ENCODE results near the gene RPS14. TPM values are rescaled to one million over a fixed set of nuclear protein-coding genes. Genes with fewer than 3 reads are reported as not detected.

Gene RPS14
- polyA plus RNA-seq, 1 donor from 2014 or later = 3,490 TPM

DNA sequence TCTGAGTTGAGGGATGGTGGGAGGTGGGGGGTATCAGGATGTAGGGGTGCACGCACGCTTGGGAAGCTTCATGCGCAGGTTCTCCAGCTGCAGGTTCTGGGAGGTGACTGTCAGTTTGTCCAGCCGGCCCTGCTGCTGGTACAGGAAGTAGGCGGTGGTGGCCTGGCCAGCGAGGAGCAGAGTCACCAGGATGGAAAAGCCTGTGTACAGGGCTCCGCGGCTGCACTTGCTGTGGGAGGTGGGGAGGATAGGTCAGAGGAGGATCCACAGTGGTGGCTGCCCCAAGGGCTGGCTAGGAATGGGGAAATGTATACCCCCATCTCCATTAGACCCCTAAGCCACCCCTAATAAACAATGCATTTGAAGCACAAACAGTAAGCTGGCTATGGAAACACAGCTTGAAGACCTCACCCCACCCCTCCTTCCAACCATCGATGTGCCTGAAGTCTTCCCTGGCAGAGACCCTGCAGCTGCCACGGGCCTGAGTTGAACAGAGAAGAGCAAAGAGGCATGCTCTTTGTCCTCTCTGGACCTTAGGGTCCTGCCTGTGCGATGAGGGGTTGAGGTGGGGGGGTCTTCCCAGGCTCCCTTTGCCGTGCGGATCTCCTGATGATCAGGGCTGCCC lies 42.3 kb downstream of the RPS14 start:
- Histone ChIP-seq H3K27ac (ENCODE audit: low read length) (no peak overlapping the region), H3K9me3 (ENCODE audit: low read length) (no peaks in the 10 kb centered on the region), H3K9me2 (ENCODE audit: insufficient read depth, low read length) (no peaks in the 10 kb centered on the region), H3K4me3 (ENCODE audit: low read length) (no peak overlapping the region), H3K36me3 (ENCODE audit: insufficient read depth, low read length) (no peaks in the 10 kb centered on the region), H3F3A (ENCODE audit: insufficient read depth, low read length, poor library complexity, severe bottlenecking) (no peaks in the 10 kb centered on the region), H3K4me2 (ENCODE audit: low read length) (no peak overlapping the region), H2AFZ (ENCODE audit: low read depth, low read length) (no peak overlapping the region), H4K20me1 (ENCODE audit: insufficient read depth) (no peaks in the 10 kb centered on the region), H3K9ac (ENCODE audit: low read length) (no peak overlapping the region), H3K27me3 (ENCODE audit: insufficient read depth, low read depth, low read length) (no peaks in the 10 kb centered on the region), H3K79me2 (replicated peaks; ENCODE audit: insufficient read depth, low read length) (no peaks in the 10 kb centered on the region)
- TF ChIP-seq SMC3 (conservative IDR thresholded peaks at IDR 0.05; ENCODE audit: poor library complexity) = no peak
- TF ChIP-seq, protein P1, sequence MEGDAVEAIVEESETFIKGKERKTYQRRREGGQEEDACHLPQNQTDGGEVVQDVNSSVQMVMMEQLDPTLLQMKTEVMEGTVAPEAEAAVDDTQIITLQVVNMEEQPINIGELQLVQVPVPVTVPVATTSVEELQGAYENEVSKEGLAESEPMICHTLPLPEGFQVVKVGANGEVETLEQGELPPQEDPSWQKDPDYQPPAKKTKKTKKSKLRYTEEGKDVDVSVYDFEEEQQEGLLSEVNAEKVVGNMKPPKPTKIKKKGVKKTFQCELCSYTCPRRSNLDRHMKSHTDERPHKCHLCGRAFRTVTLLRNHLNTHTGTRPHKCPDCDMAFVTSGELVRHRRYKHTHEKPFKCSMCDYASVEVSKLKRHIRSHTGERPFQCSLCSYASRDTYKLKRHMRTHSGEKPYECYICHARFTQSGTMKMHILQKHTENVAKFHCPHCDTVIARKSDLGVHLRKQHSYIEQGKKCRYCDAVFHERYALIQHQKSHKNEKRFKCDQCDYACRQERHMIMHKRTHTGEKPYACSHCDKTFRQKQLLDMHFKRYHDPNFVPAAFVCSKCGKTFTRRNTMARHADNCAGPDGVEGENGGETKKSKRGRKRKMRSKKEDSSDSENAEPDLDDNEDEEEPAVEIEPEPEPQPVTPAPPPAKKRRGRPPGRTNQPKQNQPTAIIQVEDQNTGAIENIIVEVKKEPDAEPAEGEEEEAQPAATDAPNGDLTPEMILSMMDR (IDR thresholded peaks at IDR 0.05; ENCODE audit: poor library complexity, severe bottlenecking) = no peak
- no peak for TF ChIP-seq EZH2 (IDR thresholded peaks at IDR 0.05; ENCODE audit: borderline replicate concordance, insufficient read depth, low read length, poor library complexity, severe bottlenecking)
- TF ChIP-seq EP300 (conservative IDR thresholded peaks at IDR 0.05; ENCODE audit: poor library complexity, severe bottlenecking) = no peak
- TF ChIP-seq RAD21 (conservative IDR thresholded peaks at IDR 0.05) = no peak

DNA sequence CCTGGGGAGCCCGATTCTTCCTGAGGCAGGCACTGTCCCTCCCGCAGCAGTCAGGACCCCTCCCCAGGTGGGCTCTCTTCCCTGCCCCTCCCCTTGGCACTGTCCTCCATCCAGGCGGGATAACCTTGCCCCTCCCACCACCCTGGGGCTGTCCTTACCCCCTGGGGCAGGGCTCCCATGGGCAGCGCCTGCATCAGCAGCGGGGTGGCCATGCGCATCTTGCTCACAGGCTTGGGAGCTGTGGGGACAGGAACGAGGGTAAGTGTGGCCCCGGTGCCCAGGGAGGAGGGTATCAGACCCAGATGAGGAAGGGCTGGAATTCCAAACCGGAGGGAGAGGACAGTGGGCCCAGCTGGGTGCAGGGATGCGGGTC lies 42.8 kb downstream of the RPS14 start:
- no peaks in the 10 kb centered on the region for H3K9me2 ChIP-seq (ENCODE audit: insufficient read depth, low read length)
- H3K9ac ChIP-seq (ENCODE audit: low read length) = no peak overlapping the region
- H3K9me3 ChIP-seq (ENCODE audit: low read length) = no peaks in the 10 kb centered on the region

More for the DNA sequence above, 42.8 kb downstream of the RPS14 start:
- H2AFZ ChIP-seq (ENCODE audit: low read depth, low read length) = no peak overlapping the region
- no peak overlapping the region for H3K4me2 ChIP-seq (ENCODE audit: low read length)
- H3K27ac ChIP-seq (ENCODE audit: low read length) = no peak overlapping the region
- H3K36me3 ChIP-seq (ENCODE audit: insufficient read depth, low read length) = no peaks in the 10 kb centered on the region
- H3K79me2 ChIP-seq (replicated peaks; ENCODE audit: insufficient read depth, low read length) = no peaks in the 10 kb centered on the region
- no peaks in the 10 kb centered on the region for H3F3A ChIP-seq (ENCODE audit: insufficient read depth, low read length, poor library complexity, severe bottlenecking)
- no peak overlapping the region for H3K4me3 ChIP-seq (ENCODE audit: low read length)
- TF ChIP-seq TAF1 (IDR thresholded peaks at IDR 0.05; ENCODE audit: low read depth) (no peak), RAD21 (conservative IDR thresholded peaks at IDR 0.05) (no peak), MXI1 (conservative IDR thresholded peaks at IDR 0.05; ENCODE audit: poor library complexity, severe bottlenecking) (no peak), EP300 (conservative IDR thresholded peaks at IDR 0.05; ENCODE audit: poor library complexity, severe bottlenecking) (no peak), SMC3 (conservative IDR thresholded peaks at IDR 0.05; ENCODE audit: poor library complexity) (no peak), EZH2 (IDR thresholded peaks at IDR 0.05; ENCODE audit: borderline replicate concordance, insufficient read depth, low read length, poor library complexity, severe bottlenecking) (no peak), POLR2AphosphoS5 (IDR thresholded peaks at IDR 0.05) (no peak)
- TF ChIP-seq, protein P1 (IDR thresholded peaks at IDR 0.05; ENCODE audit: poor library complexity, severe bottlenecking) = no peak
- TF ChIP-seq, protein P2, sequence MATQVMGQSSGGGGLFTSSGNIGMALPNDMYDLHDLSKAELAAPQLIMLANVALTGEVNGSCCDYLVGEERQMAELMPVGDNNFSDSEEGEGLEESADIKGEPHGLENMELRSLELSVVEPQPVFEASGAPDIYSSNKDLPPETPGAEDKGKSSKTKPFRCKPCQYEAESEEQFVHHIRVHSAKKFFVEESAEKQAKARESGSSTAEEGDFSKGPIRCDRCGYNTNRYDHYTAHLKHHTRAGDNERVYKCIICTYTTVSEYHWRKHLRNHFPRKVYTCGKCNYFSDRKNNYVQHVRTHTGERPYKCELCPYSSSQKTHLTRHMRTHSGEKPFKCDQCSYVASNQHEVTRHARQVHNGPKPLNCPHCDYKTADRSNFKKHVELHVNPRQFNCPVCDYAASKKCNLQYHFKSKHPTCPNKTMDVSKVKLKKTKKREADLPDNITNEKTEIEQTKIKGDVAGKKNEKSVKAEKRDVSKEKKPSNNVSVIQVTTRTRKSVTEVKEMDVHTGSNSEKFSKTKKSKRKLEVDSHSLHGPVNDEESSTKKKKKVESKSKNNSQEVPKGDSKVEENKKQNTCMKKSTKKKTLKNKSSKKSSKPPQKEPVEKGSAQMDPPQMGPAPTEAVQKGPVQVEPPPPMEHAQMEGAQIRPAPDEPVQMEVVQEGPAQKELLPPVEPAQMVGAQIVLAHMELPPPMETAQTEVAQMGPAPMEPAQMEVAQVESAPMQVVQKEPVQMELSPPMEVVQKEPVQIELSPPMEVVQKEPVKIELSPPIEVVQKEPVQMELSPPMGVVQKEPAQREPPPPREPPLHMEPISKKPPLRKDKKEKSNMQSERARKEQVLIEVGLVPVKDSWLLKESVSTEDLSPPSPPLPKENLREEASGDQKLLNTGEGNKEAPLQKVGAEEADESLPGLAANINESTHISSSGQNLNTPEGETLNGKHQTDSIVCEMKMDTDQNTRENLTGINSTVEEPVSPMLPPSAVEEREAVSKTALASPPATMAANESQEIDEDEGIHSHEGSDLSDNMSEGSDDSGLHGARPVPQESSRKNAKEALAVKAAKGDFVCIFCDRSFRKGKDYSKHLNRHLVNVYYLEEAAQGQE (IDR thresholded peaks at IDR 0.05; ENCODE audit: borderline replicate concordance) = no peak
- H3K27me3 ChIP-seq (ENCODE audit: insufficient read depth, low read depth, low read length) = no peaks in the 10 kb centered on the region
- H4K20me1 ChIP-seq (ENCODE audit: insufficient read depth) = no peaks in the 10 kb centered on the region

All from neural cell (in vitro differentiated cells).